Neural cell (in vitro differentiated cells): Measurements from ENCODE around the gene GRM5. TPM values are rescaled to one million over a fixed set of nuclear protein-coding genes. Genes with fewer than 3 reads are reported as not detected.

Experiments used
- H2AFZ ChIP-seq: fragments of 200-600, 300-800 bp; sonication (generic), shearing (Covaris generic); 2 replicates; pipeline ENCODE4 v1.6.0; 2014; ENCODE audit warnings: low read depth, mild to moderate bottlenecking, antibody characterized with exemption, low read length, moderate library complexity
- H3F3A ChIP-seq: fragments of 200-600 bp; shearing (Covaris generic); 2 replicates; pipeline ENCODE4 v1.6.1; 2016; ENCODE audit warnings: mild to moderate bottlenecking, moderate library complexity, mixed read lengths, antibody characterized with exemption, low read length; ENCODE audit not compliant: insufficient read depth, poor library complexity, severe bottlenecking
- H3K27ac ChIP-seq: fragments of 200-600, 300-800 bp; sonication (generic), shearing (Covaris generic); 2 replicates; pipeline ENCODE4 v1.5.1; 2014; ENCODE audit warnings: mild to moderate bottlenecking, low read length, moderate library complexity
- H3K27me3 ChIP-seq: fragments of 300-800, 200-600 bp; sonication (generic), shearing (Covaris generic); 2 replicates; pipeline ENCODE4 v1.6.0; 2014; ENCODE audit warnings: mild to moderate bottlenecking, low read depth, low read length, moderate library complexity; ENCODE audit not compliant: insufficient read depth
- H3K36me3 ChIP-seq: fragments of 300-800, 200-600 bp; sonication (generic), shearing (Covaris generic); 2 replicates; pipeline ENCODE4 v1.5.1; 2014; ENCODE audit warnings: mild to moderate bottlenecking, antibody characterized with exemption, low read length, moderate library complexity; ENCODE audit not compliant: insufficient read depth
- H3K4me2 ChIP-seq: fragments of 300-800, 200-600 bp; sonication (generic), shearing (Covaris generic); 2 replicates; pipeline ENCODE4 v1.6.0; 2014; ENCODE audit warnings: mild to moderate bottlenecking, low read length
- H3K4me3 ChIP-seq: fragments of 300-800, 200-600 bp; sonication (generic), shearing (Covaris generic); 2 replicates; pipeline ENCODE4 v1.5.1; 2014; ENCODE audit warnings: mild to moderate bottlenecking, low read length, moderate library complexity
- H3K79me2 ChIP-seq: fragments of 200-600 bp; shearing (Covaris generic); replicated peaks from 2 replicates; pipeline ENCODE4 v1.6.0; 2014; ENCODE audit warnings: mild to moderate bottlenecking, low read length, moderate library complexity; ENCODE audit not compliant: insufficient read depth
- H3K9ac ChIP-seq: fragments of 300-800, 200-600 bp; sonication (generic), shearing (Covaris generic); 2 replicates; pipeline ENCODE4 v1.6.1; 2016; ENCODE audit warnings: mild to moderate bottlenecking, low read length, mixed read lengths
- H3K9me2 ChIP-seq: fragments of 200-600 bp; shearing (Covaris generic); 2 replicates; pipeline ENCODE4 v1.6.1; 2016; ENCODE audit warnings: mild to moderate bottlenecking, low read length, mixed read lengths; ENCODE audit not compliant: insufficient read depth
- H3K9me3 ChIP-seq: fragments of 200-600, 300-800 bp; sonication (generic), shearing (Covaris generic); 2 replicates; pipeline ENCODE4 v1.6.1; 2016; ENCODE audit warnings: mild to moderate bottlenecking, mixed run types, low read length, moderate library complexity, mixed read lengths
- H4K20me1 ChIP-seq: fragments of 200-600 bp; shearing (Covaris generic); 2 replicates; pipeline ENCODE4 v1.6.1; 2016; ENCODE audit warnings: mild to moderate bottlenecking, mixed run types; ENCODE audit not compliant: insufficient read depth
- CTCF ChIP-seq: fragments of 450-650 bp; IDR thresholded peaks from 2 replicates; pipeline ENCODE4 v1.5.1; 2014; ENCODE audit warnings: antibody characterized with exemption, mild to moderate bottlenecking, moderate library complexity; ENCODE audit not compliant: poor library complexity, severe bottlenecking
- EP300 ChIP-seq: fragments of 450-650 bp; conservative IDR thresholded peaks from 2 replicates; pipeline ENCODE4 v1.6.1; 2014; ENCODE audit warnings: antibody characterized with exemption, mild to moderate bottlenecking, moderate library complexity; ENCODE audit not compliant: poor library complexity, severe bottlenecking
- EZH2 ChIP-seq: fragments of 200-600, 300-800 bp; shearing (Covaris generic), sonication (generic); IDR thresholded peaks from 2 replicates; pipeline ENCODE4 v1.6.1; 2014; ENCODE audit warnings: antibody characterized with exemption, low read length, borderline replicate concordance, mild to moderate bottlenecking; ENCODE audit not compliant: insufficient read depth, poor library complexity, severe bottlenecking
- MXI1 ChIP-seq: fragments of 450-650 bp; conservative IDR thresholded peaks from 2 replicates; pipeline ENCODE4 v1.6.1; 2014; ENCODE audit warnings: antibody characterized with exemption, mild to moderate bottlenecking; ENCODE audit not compliant: poor library complexity, severe bottlenecking
- POLR2AphosphoS5 ChIP-seq: IDR thresholded peaks from 2 replicates; pipeline ENCODE4 v1.6.1; 2012
- RAD21 ChIP-seq: fragments of 450-650 bp; conservative IDR thresholded peaks from 2 replicates; pipeline ENCODE4 v1.6.1; 2014; ENCODE audit warnings: antibody characterized with exemption, mild to moderate bottlenecking, moderate library complexity
- REST ChIP-seq: IDR thresholded peaks from 2 replicates; pipeline ENCODE4 v1.6.1; 2012; ENCODE audit warnings: borderline replicate concordance
- SMC3 ChIP-seq: fragments of 450-650 bp; conservative IDR thresholded peaks from 2 replicates; pipeline ENCODE4 v1.6.1; 2014; ENCODE audit warnings: antibody characterized with exemption, mild to moderate bottlenecking, moderate library complexity; ENCODE audit not compliant: poor library complexity
- TAF1 ChIP-seq: IDR thresholded peaks from 2 replicates; pipeline ENCODE4 v1.6.1; 2012; ENCODE audit warnings: low read depth
- polyA plus RNA-seq: library from polyadenylated mRNA; depleted of rRNA; stranded (reverse); fragments of >200 nt; gene quantifications from 2 replicates; pipeline ENCODE4 v1.2.3, GENCODE V29; 2014

The GRM5 gene
- polyA plus RNA-seq, 1 donor from 2014 or later = 11.8 TPM

GRCh38 chr11:88531831-88532230 is 534.0 kb downstream of the GRM5 start:
- H3K4me3 ChIP-seq = no peak overlapping the region
- no peaks in the 10 kb centered on the region for H3K9me3 ChIP-seq
- H3K9ac ChIP-seq = no peak overlapping the region
- no peaks in the 10 kb centered on the region for H3F3A ChIP-seq
- H3K36me3 ChIP-seq = no peaks in the 10 kb centered on the region
- H3K9me2 ChIP-seq = no peaks in the 10 kb centered on the region
- no peak overlapping the region for H3K27ac ChIP-seq
- H3K79me2 ChIP-seq = no peaks in the 10 kb centered on the region
- TF ChIP-seq SMC3 (no peak), CTCF (no peak), MXI1 (no peak), POLR2AphosphoS5 (no peak), EZH2 (no peak), TAF1 (no peak), EP300 (no peak), REST (no peak), RAD21 (no peak)
- H3K27me3 ChIP-seq = no peaks in the 10 kb centered on the region
- H3K4me2 ChIP-seq = no peak overlapping the region
- no peaks in the 10 kb centered on the region for H4K20me1 ChIP-seq
- no peak overlapping the region for H2AFZ ChIP-seq

- Histone ChIP-seq H3K27ac (no peak overlapping the region), H3K9me3 (no peaks in the 10 kb centered on the region), H2AFZ (no peak overlapping the region), H3F3A (no peaks in the 10 kb centered on the region), H3K4me3 (no peak overlapping the region), H3K9me2 (no peaks in the 10 kb centered on the region), H4K20me1 (no peaks in the 10 kb centered on the region), H3K27me3 (no peaks in the 10 kb centered on the region), H3K79me2 (no peaks in the 10 kb centered on the region), H3K4me2 (no peak overlapping the region), H3K9ac (no peak overlapping the region), H3K36me3 (no peaks in the 10 kb centered on the region)
- no peak for TF ChIP-seq REST
- no peak for TF ChIP-seq RAD21
- no peak for TF ChIP-seq EZH2
- TF ChIP-seq SMC3 = no peak
- TF ChIP-seq EP300 = no peak
- TF ChIP-seq TAF1 = no peak
- TF ChIP-seq MXI1 = no peak
- no peak for TF ChIP-seq CTCF
These were observed 536.4 kb downstream of the GRM5 start for GRCh38 chr11:88529426-88529825.
